SK-N-MC (cell line): Measurements from ENCODE around the gene NKX6-2.

Experiments
- EZH2 ChIP-seq: fragments of 200-600 bp; sonication (generic); IDR thresholded peaks from one replicate; pipeline ENCODE4 v1.6.1; 2017; ENCODE audit warnings: antibody characterized with exemption
- POLR2AphosphoS5 ChIP-seq: IDR thresholded peaks from 2 replicates; pipeline ENCODE4 v1.6.1; 2012; ENCODE audit warnings: mild to moderate bottlenecking, low read depth, low read length, borderline replicate concordance

GRCh38 chr10:132814469-132814856, 28.5 kb upstream of the NKX6-2 start:
- TF ChIP-seq EZH2 (no peak), POLR2AphosphoS5 (no peak)
